Liver (tissue), 9 donors: ENCODE measurements around the gene SRRM2. TPM values are rescaled to one million over a fixed set of nuclear protein-coding genes. Genes with fewer than 3 reads are reported as not detected.

ENCODE experiments used
- DNase-seq: peaks from one replicate; pipeline ENCODE4 v3.0.0-alpha.2; 2017; ENCODE audit warnings: low spot score
- H3K27ac ChIP-seq, 2 donors: one replicate each; pipeline ENCODE4 v1.7.0; 2013; ENCODE audit warnings: inconsistent platforms in 2 of 2, low read length in 2 of 2, control low read depth in 1 of 2, low read depth in 1 of 2, mild to moderate bottlenecking in 1 of 2
- H3K27me3 ChIP-seq, 4 donors: one replicate each; pipeline versions ENCODE4 v1.6.1 to v1.7.0; 2013; ENCODE audit warnings: low read length in 3 of 4, inconsistent platforms in 1 of 4, mild to moderate bottlenecking in 1 of 4, moderate library complexity in 1 of 4; ENCODE audit not compliant: control insufficient read depth in 4 of 4, insufficient read depth in 4 of 4
- H3K36me3 ChIP-seq, 4 donors: one replicate each; pipeline versions ENCODE4 v1.6.1 to v1.7.0; 2013; ENCODE audit warnings: low read length in 3 of 4, mild to moderate bottlenecking in 3 of 4, low read depth in 1 of 4, moderate library complexity in 1 of 4; ENCODE audit not compliant: control insufficient read depth in 4 of 4, insufficient read depth in 3 of 4
- H3K4me1 ChIP-seq, 4 donors: one replicate each; pipeline versions ENCODE4 v1.6.1 to v1.7.0; 2013; ENCODE audit warnings: low read length in 3 of 4, mild to moderate bottlenecking in 3 of 4, moderate library complexity in 1 of 4; ENCODE audit not compliant: control insufficient read depth in 4 of 4, insufficient read depth in 4 of 4
- H3K4me3 ChIP-seq, 3 donors: one replicate each; pipeline versions ENCODE4 v1.6.1 to v1.7.0; 2013; ENCODE audit warnings: low read length in 3 of 3, control low read depth in 1 of 3, low read depth in 1 of 3, mild to moderate bottlenecking in 1 of 3
- H3K9ac ChIP-seq, 2 donors: one replicate each; pipeline ENCODE4 v1.7.0; 2013; ENCODE audit warnings: low read length in 2 of 2, mild to moderate bottlenecking in 2 of 2, moderate library complexity in 2 of 2, control low read depth in 1 of 2, low read depth in 1 of 2
- H3K9me3 ChIP-seq, 4 donors: one replicate each; pipeline versions ENCODE4 v1.6.1 to v1.7.0; 2013; ENCODE audit warnings: low read length in 3 of 4; ENCODE audit not compliant: control insufficient read depth in 4 of 4
- FOXA2 ChIP-seq: IDR thresholded peaks from 2 replicates; pipeline ENCODE4 v1.6.1; 2016; ENCODE audit warnings: antibody characterized with exemption
- HNF4A ChIP-seq, 2 donors: conservative IDR thresholded peaks; 2 replicates each; pipeline ENCODE4 v1.6.1; 2016; ENCODE audit warnings: antibody characterized with exemption in 2 of 2, mild to moderate bottlenecking in 2 of 2
- HNF4G ChIP-seq: IDR thresholded peaks from 2 replicates; pipeline ENCODE4 v1.6.1; 2016; ENCODE audit warnings: antibody characterized with exemption
- JUND ChIP-seq, 2 donors: IDR thresholded peaks; 2 replicates each; pipeline ENCODE4 v1.6.1; 2016; ENCODE audit warnings: antibody characterized with exemption in 2 of 2
- MAX ChIP-seq: IDR thresholded peaks from 2 replicates; pipeline ENCODE4 v1.6.1; 2016; ENCODE audit warnings: antibody characterized with exemption
- RXRA ChIP-seq, 2 donors: IDR thresholded peaks; 2 replicates each; pipeline ENCODE4 v1.6.1; 2017 to 2018; ENCODE audit warnings: antibody characterized with exemption in 2 of 2, mild to moderate bottlenecking in 1 of 2
- ZBTB33 ChIP-seq: IDR thresholded peaks from 2 replicates; pipeline ENCODE4 v1.6.1; 2016; ENCODE audit warnings: antibody characterized with exemption
- WGBS: extraction: QIAGEN DNeasy Blood & Tissue Kit; methylation state at CpG from one replicate; pipeline ENCODE4 v1.1.7; 2013; 5-methylcytosine and 5-hydroxymethylcytosine counted together
- polyA plus RNA-seq, 2 donors: library from polyadenylated mRNA; stranded (reverse) in 1 of 2; unstranded in 1 of 2; fragments of 200-250 nt in 1 of 2; fragments of >200 nt in 1 of 2; fragmentation: Nextera tagmentation in 1 of 2; extraction: Ambion mirVana in 1 of 2; gene quantifications; one replicate each; pipeline versions ENCODE4 v1.2.1 to v1.2.3, GENCODE V29; 2013 to 2015
- total RNA-seq, 2 donors: library from RNA; depleted of rRNA; stranded (reverse); fragments of >200 nt; gene quantifications; one replicate each; pipeline ENCODE4 v1.2.3, GENCODE V29; 2014
- TF ChIP-seq, protein P1 (sequence below): IDR thresholded peaks from 2 replicates; pipeline ENCODE4 v1.6.1; 2016; ENCODE audit warnings: antibody characterized with exemption, mild to moderate bottlenecking
- donor health status: healthy.
- donor health status: healthy.
- donor health status: healthy.
- donor health status: healthy.
- donor health status: healthy.

The SRRM2 gene
- total and polyA plus RNA-seq, 4 donors = 84.8 to 199 (median 133) TPM

DNA sequence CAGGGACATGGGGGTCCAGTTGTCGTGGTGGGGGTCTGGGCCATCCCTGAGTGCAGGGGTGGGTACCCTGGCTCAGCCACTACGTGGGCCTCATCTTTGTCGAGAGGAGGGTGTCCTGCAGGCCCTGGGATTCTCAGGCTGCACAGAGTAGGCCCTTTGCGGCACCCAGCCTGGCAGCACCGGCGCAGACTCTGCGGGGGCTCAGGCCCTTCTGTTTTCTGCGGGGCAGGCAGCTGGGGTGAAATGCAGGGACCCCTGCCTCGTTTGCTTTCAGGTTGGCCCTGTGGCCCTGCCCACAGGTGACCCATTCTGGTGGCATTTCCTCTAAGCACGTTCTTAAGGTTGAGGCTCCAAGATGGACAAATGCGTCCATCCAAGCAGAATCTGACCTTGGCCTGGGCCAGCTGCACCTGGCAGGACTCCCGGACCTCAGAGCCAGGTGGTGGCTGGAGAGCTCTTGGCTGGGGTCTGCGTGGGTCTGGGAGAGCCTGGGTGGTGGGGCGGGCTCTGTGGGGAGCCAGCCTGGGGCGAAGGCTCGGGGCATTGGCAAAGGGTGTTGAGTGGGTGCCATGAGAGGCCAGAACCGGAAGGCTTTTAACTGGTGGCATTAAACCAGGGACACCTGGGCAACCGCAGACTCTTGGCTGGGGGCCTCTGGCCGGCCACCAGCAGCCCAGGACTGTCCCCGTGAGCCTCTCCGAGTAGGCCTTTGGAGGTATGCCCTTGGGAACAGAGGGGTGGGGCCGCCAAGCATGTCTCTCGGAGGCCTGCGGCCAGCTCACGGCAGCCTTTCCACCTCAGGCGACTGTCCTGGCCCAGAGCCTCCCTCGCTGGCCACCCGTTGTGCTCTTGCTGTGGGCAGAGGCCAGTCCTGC, 49.3 kb upstream of the SRRM2 start:
- no peaks in the 10 kb centered on the region for H3K9me3 ChIP-seq
- H3K4me3 ChIP-seq = no peak overlapping the region
- H3K9ac ChIP-seq = no peak overlapping the region
- no peak for DNase-seq
- H3K4me1 ChIP-seq = peaks cover 4 to 19% (median 12%) of the 10 kb centered on the region in 4 donors
- peaks cover 12 to 62% (median 26%) of the 10 kb centered on the region in 4 donors for H3K36me3 ChIP-seq
- no peak for TF ChIP-seq HNF4G
- TF ChIP-seq FOXA2 = no peak
- peak in 1 of 2 donors; percentile 33 for TF ChIP-seq HNF4A (conservative IDR thresholded peaks at IDR 0.05)
- TF ChIP-seq JUND (IDR thresholded peaks at IDR 0.05) = no peak
- peak in 1 of 2 donors; percentile 37 for TF ChIP-seq RXRA (IDR thresholded peaks at IDR 0.05)
- peak overlapping the region in 1 of 2 donors; percentile 21 for H3K27ac ChIP-seq
- 51% methylated on average over 28 of the region's 28 CpGs for WGBS
- no peaks in the 10 kb centered on the region for H3K27me3 ChIP-seq

DNA sequence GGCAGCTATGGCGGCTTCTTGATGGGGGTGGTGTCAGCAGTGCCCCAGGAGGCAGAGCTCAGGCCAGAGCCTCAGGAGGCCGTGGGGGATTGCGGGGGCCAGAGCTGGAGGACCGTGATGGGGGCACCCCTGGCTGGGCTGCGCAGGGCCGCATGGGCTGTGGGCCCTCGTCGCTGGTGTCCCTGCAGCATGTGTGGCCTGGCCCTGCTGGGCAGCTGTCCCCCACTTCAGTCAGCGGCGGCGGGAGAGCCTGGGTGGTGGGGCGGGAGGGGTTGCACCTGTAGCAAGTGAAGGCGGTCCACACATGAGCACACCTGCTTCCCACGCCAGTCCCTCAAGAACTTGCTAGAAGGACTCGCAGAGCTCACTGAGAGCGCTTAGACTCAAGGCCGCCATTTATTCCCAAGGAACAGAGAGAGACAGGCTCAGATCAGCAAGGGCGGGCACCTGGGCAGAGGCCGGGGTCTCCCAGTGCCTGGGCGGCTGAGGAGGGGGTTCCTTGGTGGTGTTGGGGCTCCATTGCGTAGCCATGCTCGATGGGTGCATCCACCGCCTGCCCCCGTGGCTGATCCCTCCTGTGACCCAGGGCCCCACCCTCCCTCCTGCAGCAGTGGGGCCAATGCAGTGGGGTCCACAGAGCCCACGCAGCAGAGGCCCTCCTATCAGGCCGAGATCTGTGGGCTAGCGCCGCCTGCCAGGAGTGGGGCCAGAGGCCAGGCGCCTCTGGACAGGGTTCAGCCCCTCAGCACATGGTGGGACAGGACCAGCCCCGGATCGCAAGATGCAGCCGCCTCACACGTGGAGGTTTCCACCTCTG, 48.1 kb upstream of the SRRM2 start:
- Histone ChIP-seq H3K4me3 (no peak overlapping the region), H3K36me3 (peaks cover 12 to 60% (median 28%) of the 10 kb centered on the region in 4 donors), H3K27me3 (no peaks in the 10 kb centered on the region), H3K27ac (no peak overlapping the region), H3K9me3 (no peaks in the 10 kb centered on the region), H3K9ac (no peak overlapping the region), H3K4me1 (peaks cover 4 to 19% (median 12%) of the 10 kb centered on the region in 4 donors)
- TF ChIP-seq, protein P1, sequence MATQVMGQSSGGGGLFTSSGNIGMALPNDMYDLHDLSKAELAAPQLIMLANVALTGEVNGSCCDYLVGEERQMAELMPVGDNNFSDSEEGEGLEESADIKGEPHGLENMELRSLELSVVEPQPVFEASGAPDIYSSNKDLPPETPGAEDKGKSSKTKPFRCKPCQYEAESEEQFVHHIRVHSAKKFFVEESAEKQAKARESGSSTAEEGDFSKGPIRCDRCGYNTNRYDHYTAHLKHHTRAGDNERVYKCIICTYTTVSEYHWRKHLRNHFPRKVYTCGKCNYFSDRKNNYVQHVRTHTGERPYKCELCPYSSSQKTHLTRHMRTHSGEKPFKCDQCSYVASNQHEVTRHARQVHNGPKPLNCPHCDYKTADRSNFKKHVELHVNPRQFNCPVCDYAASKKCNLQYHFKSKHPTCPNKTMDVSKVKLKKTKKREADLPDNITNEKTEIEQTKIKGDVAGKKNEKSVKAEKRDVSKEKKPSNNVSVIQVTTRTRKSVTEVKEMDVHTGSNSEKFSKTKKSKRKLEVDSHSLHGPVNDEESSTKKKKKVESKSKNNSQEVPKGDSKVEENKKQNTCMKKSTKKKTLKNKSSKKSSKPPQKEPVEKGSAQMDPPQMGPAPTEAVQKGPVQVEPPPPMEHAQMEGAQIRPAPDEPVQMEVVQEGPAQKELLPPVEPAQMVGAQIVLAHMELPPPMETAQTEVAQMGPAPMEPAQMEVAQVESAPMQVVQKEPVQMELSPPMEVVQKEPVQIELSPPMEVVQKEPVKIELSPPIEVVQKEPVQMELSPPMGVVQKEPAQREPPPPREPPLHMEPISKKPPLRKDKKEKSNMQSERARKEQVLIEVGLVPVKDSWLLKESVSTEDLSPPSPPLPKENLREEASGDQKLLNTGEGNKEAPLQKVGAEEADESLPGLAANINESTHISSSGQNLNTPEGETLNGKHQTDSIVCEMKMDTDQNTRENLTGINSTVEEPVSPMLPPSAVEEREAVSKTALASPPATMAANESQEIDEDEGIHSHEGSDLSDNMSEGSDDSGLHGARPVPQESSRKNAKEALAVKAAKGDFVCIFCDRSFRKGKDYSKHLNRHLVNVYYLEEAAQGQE = no peak
- no peak for TF ChIP-seq ZBTB33
- 96% methylated on average over 33 of the region's 33 CpGs for WGBS
- DNase-seq = no peak

DNA sequence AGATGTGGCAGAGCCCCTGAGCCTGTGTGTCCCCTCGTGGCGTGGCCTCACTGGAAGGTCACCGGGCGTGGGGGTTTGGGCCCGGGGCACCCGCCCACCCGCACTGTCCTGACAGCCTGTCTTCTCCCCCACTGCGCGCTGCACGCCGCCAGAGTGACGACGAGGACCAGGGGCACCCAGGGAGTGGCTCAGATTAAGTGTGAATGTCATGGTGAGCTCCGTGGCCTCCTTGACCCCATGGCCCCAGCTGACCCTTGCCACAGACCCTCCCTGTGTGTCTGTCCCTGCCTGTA, 47.5 kb upstream of the SRRM2 start:
- no peak for DNase-seq
- Histone ChIP-seq H3K27ac (no peak overlapping the region), H3K27me3 (no peaks in the 10 kb centered on the region), H3K9ac (no peak overlapping the region), H3K9me3 (no peaks in the 10 kb centered on the region), H3K36me3 (peaks cover 10 to 57% (median 25%) of the 10 kb centered on the region in 4 donors), H3K4me1 (peaks cover 4 to 19% (median 12%) of the 10 kb centered on the region in 4 donors), H3K4me3 (no peak overlapping the region)
- TF ChIP-seq MAX = no peak
- WGBS = 96% methylated on average over 14 of the region's 14 CpGs
